Type B pancreatic cell (in vitro differentiated cells): Measurements from ENCODE around the gene ATP8A2. TPM values are rescaled to one million over a fixed set of nuclear protein-coding genes. Genes with fewer than 3 reads are reported as not detected.

Experiments
- DNase-seq: peaks from one replicate; pipeline ENCODE4 v3.0.0; 2021; ENCODE audit warnings: mixed read lengths; ENCODE audit not compliant: unreplicated experiment; ENCODE audit errors: extremely low spot score
- H3K27ac Mint-ChIP-seq: 2 replicates; pipeline ENCODE4 v1.8.0; 2021; ENCODE audit warnings: mild to moderate bottlenecking, mixed read lengths
- H3K27me3 Mint-ChIP-seq: 2 replicates; pipeline ENCODE4 v1.8.0; 2021; ENCODE audit warnings: mixed read lengths
- H3K36me3 Mint-ChIP-seq: 2 replicates; pipeline ENCODE4 v1.8.0; 2021; ENCODE audit warnings: mixed read lengths
- H3K4me1 Mint-ChIP-seq: one replicate; pipeline ENCODE4 v1.8.0; 2021; ENCODE audit warnings: mixed read lengths; ENCODE audit not compliant: unreplicated experiment
- H3K4me3 Mint-ChIP-seq: 2 replicates; pipeline ENCODE4 v1.8.0; 2021; ENCODE audit warnings: mild to moderate bottlenecking, mixed read lengths
- H3K9me3 Mint-ChIP-seq: 2 replicates; pipeline ENCODE4 v1.8.0; 2021; ENCODE audit warnings: mixed read lengths
- CTCF ChIP-seq: fragments of 200-600 bp; sonication (generic); conservative IDR thresholded peaks from 2 replicates; pipeline ENCODE4 v1.5.0; 2021; ENCODE audit warnings: antibody characterized with exemption, mild to moderate bottlenecking
- total RNA-seq: library from RNA; stranded (reverse); gene quantifications from 2 replicates; pipeline ENCODE4 v1.2.1, GENCODE V29; 2021; ENCODE audit warnings: low replicate concordance

The ATP8A2 gene
- total RNA-seq, 1 donor from 2014 or later = 13.8 TPM

GRCh38 chr13:25939961-25940687, 568.4 kb downstream of the ATP8A2 start:
- H3K9me3 Mint-ChIP-seq = peaks cover 4% of the 10 kb centered on the region
- H3K27ac Mint-ChIP-seq = no peak overlapping the region
- H3K4me1 Mint-ChIP-seq = peaks cover 25% of the 10 kb centered on the region
- no peak for TF ChIP-seq CTCF
- DNase-seq = no peak
- H3K27me3 Mint-ChIP-seq = peaks cover 7% of the 10 kb centered on the region
- H3K36me3 Mint-ChIP-seq = peaks cover 7% of the 10 kb centered on the region
- no peak overlapping the region for H3K4me3 Mint-ChIP-seq

- H3K9me3 Mint-ChIP-seq = peaks cover 4% of the 10 kb centered on the region
- no peak overlapping the region for H3K4me3 Mint-ChIP-seq
- no peak overlapping the region for H3K27ac Mint-ChIP-seq
- no peak for TF ChIP-seq CTCF
- no peak for DNase-seq
- peaks cover 7% of the 10 kb centered on the region for H3K27me3 Mint-ChIP-seq
- H3K36me3 Mint-ChIP-seq = peaks cover 7% of the 10 kb centered on the region
- peaks cover 33% of the 10 kb centered on the region for H3K4me1 Mint-ChIP-seq
Observed at GRCh38 chr13:25943081-25943480, 571.3 kb downstream of the ATP8A2 start.

GRCh38 chr13:25943658-25944057, 571.9 kb downstream of the ATP8A2 start:
- no peak overlapping the region for H3K4me3 Mint-ChIP-seq
- no peak for DNase-seq
- peaks cover 4% of the 10 kb centered on the region for H3K9me3 Mint-ChIP-seq
- no peak overlapping the region for H3K27ac Mint-ChIP-seq
- peaks cover 4% of the 10 kb centered on the region for H3K36me3 Mint-ChIP-seq
- H3K27me3 Mint-ChIP-seq = peaks cover 7% of the 10 kb centered on the region
- peaks cover 30% of the 10 kb centered on the region for H3K4me1 Mint-ChIP-seq
- no peak for TF ChIP-seq CTCF

GRCh38 chr13:25945596-25945995, 573.8 kb downstream of the ATP8A2 start:
- no peak overlapping the region for H3K27ac Mint-ChIP-seq
- H3K36me3 Mint-ChIP-seq = no peaks in the 10 kb centered on the region
- H3K4me1 Mint-ChIP-seq = peaks cover 30% of the 10 kb centered on the region
- peaks cover 4% of the 10 kb centered on the region for H3K9me3 Mint-ChIP-seq
- TF ChIP-seq CTCF = no peak
- H3K27me3 Mint-ChIP-seq = no peaks in the 10 kb centered on the region
- no peak overlapping the region for H3K4me3 Mint-ChIP-seq
- no peak for DNase-seq

GRCh38 chr13:25946321-25946720, 574.5 kb downstream of the ATP8A2 start:
- Mint-ChIP-seq H3K4me1 (peaks cover 25% of the 10 kb centered on the region), H3K9me3 (peaks cover under 1% of the 10 kb centered on the region), H3K4me3 (no peak overlapping the region), H3K27ac (no peak overlapping the region), H3K36me3 (no peaks in the 10 kb centered on the region), H3K27me3 (no peaks in the 10 kb centered on the region)
- no peak for DNase-seq
- no peak for TF ChIP-seq CTCF

GRCh38 chr13:25948910-25949309, 577.1 kb downstream of the ATP8A2 start:
- no peak for TF ChIP-seq CTCF
- Mint-ChIP-seq H3K27ac (no peak overlapping the region), H3K27me3 (no peaks in the 10 kb centered on the region)

More at GRCh38 chr13:25948910-25949309, 577.1 kb downstream of the ATP8A2 start:
- Mint-ChIP-seq H3K4me1 (peaks cover 14% of the 10 kb centered on the region), H3K4me3 (no peak overlapping the region), H3K9me3 (no peaks in the 10 kb centered on the region), H3K36me3 (no peaks in the 10 kb centered on the region)
- no peak for DNase-seq
